Glutamatergic neuron (in vitro differentiated cells): ENCODE data around the gene PCSK5. TPM values are rescaled to one million over a fixed set of nuclear protein-coding genes. Genes with fewer than 3 reads are reported as not detected.

Experiments used
- DNase-seq: peaks from one replicate; pipeline ENCODE4 v3.0.0; 2022
- H3K27ac Mint-ChIP-seq: one replicate; pipeline ENCODE4 v1.8.0; 2020; ENCODE audit warnings: mild to moderate bottlenecking, mixed read lengths, inconsistent platforms; ENCODE audit not compliant: unreplicated experiment
- H3K27me3 Mint-ChIP-seq: one replicate; pipeline ENCODE4 v1.8.0; 2020; ENCODE audit warnings: mild to moderate bottlenecking, moderate library complexity, mixed read lengths, inconsistent platforms; ENCODE audit not compliant: unreplicated experiment
- H3K36me3 Mint-ChIP-seq: one replicate; pipeline ENCODE4 v1.8.0; 2020; ENCODE audit warnings: mild to moderate bottlenecking, mixed read lengths, inconsistent platforms; ENCODE audit not compliant: unreplicated experiment
- H3K4me1 Mint-ChIP-seq: one replicate; pipeline ENCODE4 v1.8.0; 2020; ENCODE audit warnings: mild to moderate bottlenecking, low read depth, mixed read lengths, inconsistent platforms; ENCODE audit not compliant: unreplicated experiment
- H3K4me3 Mint-ChIP-seq: one replicate; pipeline ENCODE4 v1.8.0; 2020; ENCODE audit warnings: mild to moderate bottlenecking, mixed read lengths, inconsistent platforms; ENCODE audit not compliant: unreplicated experiment
- H3K9me3 Mint-ChIP-seq: one replicate; pipeline ENCODE4 v1.8.0; 2020; ENCODE audit warnings: mild to moderate bottlenecking, moderate library complexity, mixed read lengths, inconsistent platforms; ENCODE audit not compliant: unreplicated experiment
- CTCF ChIP-seq: fragments of 200-600 bp; sonication (generic); IDR thresholded peaks from one replicate; pipeline ENCODE4 v1.5.0; 2021; ENCODE audit not compliant: partially characterized antibody, unreplicated experiment
- total RNA-seq: library from RNA; stranded (reverse); fragmentation: NEBNext Ultra II Directional; extraction: Animal tissue kit (Norgen Biotek cat#: 25700); gene quantifications from one replicate; pipeline ENCODE4 v1.2.1, GENCODE V29; 2021; ENCODE audit not compliant: unreplicated experiment

Gene PCSK5
- total RNA-seq, 1 donor from 2014 or later, result 9.6 TPM

GRCh38 chr9:76221423-76221822 is 330.9 kb downstream of the PCSK5 start:
- H3K27ac Mint-ChIP-seq, result no peak overlapping the region
- no peak for TF ChIP-seq CTCF
- no peaks in the 10 kb centered on the region for H3K27me3 Mint-ChIP-seq
- no peaks in the 10 kb centered on the region for H3K4me1 Mint-ChIP-seq
- H3K36me3 Mint-ChIP-seq, result no peaks in the 10 kb centered on the region
- no peak overlapping the region for H3K4me3 Mint-ChIP-seq
- DNase-seq, result no peak
- H3K9me3 Mint-ChIP-seq, result no peaks in the 10 kb centered on the region

GRCh38 chr9:76223749-76224340 is 333.4 kb downstream of the PCSK5 start:
- H3K27me3 Mint-ChIP-seq, result no peaks in the 10 kb centered on the region
- no peaks in the 10 kb centered on the region for H3K4me1 Mint-ChIP-seq
- no peak for DNase-seq
- no peaks in the 10 kb centered on the region for H3K36me3 Mint-ChIP-seq
- H3K4me3 Mint-ChIP-seq, result no peak overlapping the region
- no peaks in the 10 kb centered on the region for H3K9me3 Mint-ChIP-seq
- TF ChIP-seq CTCF, result no peak
- H3K27ac Mint-ChIP-seq, result no peak overlapping the region

- Mint-ChIP-seq H3K4me1 (no peaks in the 10 kb centered on the region), H3K9me3 (peaks cover 2% of the 10 kb centered on the region), H3K4me3 (no peak overlapping the region), H3K27me3 (no peaks in the 10 kb centered on the region), H3K27ac (no peak overlapping the region), H3K36me3 (no peaks in the 10 kb centered on the region)
- no peak for TF ChIP-seq CTCF
- DNase-seq, result no peak
Observed at GRCh38 chr9:76227156-76227555, 336.7 kb downstream of the PCSK5 start.

- peaks cover 2% of the 10 kb centered on the region for H3K9me3 Mint-ChIP-seq
- no peaks in the 10 kb centered on the region for H3K36me3 Mint-ChIP-seq
- no peaks in the 10 kb centered on the region for H3K27me3 Mint-ChIP-seq
- H3K27ac Mint-ChIP-seq, result no peak overlapping the region
- no peaks in the 10 kb centered on the region for H3K4me1 Mint-ChIP-seq
- TF ChIP-seq CTCF, result no peak
- H3K4me3 Mint-ChIP-seq, result no peak overlapping the region
- no peak for DNase-seq
Observed at GRCh38 chr9:76231001-76231400, 340.5 kb downstream of the PCSK5 start.

- Mint-ChIP-seq H3K4me1 (no peaks in the 10 kb centered on the region), H3K27me3 (peaks cover 2% of the 10 kb centered on the region), H3K36me3 (no peaks in the 10 kb centered on the region), H3K9me3 (peaks cover 2% of the 10 kb centered on the region), H3K27ac (no peak overlapping the region), H3K4me3 (no peak overlapping the region)
- no peak for DNase-seq
- TF ChIP-seq CTCF, result no peak
Observed at GRCh38 chr9:76232861-76233489, 342.5 kb downstream of the PCSK5 start.
